DOHH2 (cell line): ENCODE data around the gene KAT6B.
"Not testable (repeated sequence)": the region's sequence is repeated elsewhere in the genome, so short reads cannot be mapped to it uniquely, and the experiment has no call there.

ENCODE experiments used
- H3F3A ChIP-seq: fragments of 200-600 bp; sonication (generic), shearing (Covaris generic); 2 replicates; pipeline ENCODE4 v1.6.0; 2016; ENCODE audit warnings: antibody characterized with exemption, mild to moderate bottlenecking; ENCODE audit not compliant: control insufficient read depth, insufficient read depth
- H3K27ac ChIP-seq: fragments of 200-600 bp; sonication (generic); 2 replicates; pipeline ENCODE4 v1.5.1; 2014; ENCODE audit warnings: low read depth, mild to moderate bottlenecking, low read length, moderate library complexity
- H3K27me3 ChIP-seq: fragments of 200-600 bp; sonication (generic); 2 replicates; pipeline ENCODE4 v1.6.1; 2014; ENCODE audit warnings: mild to moderate bottlenecking, low read length, mixed read lengths; ENCODE audit not compliant: control insufficient read depth
- H3K36me3 ChIP-seq: fragments of 200-600 bp; sonication (generic); 2 replicates; pipeline ENCODE4 v1.6.1; 2014; ENCODE audit warnings: mild to moderate bottlenecking, low read length, moderate library complexity, mixed read lengths; ENCODE audit not compliant: control insufficient read depth
- H3K4me1 ChIP-seq: fragments of 200-600 bp; sonication (generic); 2 replicates; pipeline ENCODE4 v1.6.1; 2014; ENCODE audit warnings: mild to moderate bottlenecking, low read length, mixed read lengths; ENCODE audit not compliant: control insufficient read depth
- H3K4me2 ChIP-seq: fragments of 200-600 bp; sonication (generic); 2 replicates; pipeline ENCODE4 v1.6.0; 2014; ENCODE audit warnings: mild to moderate bottlenecking, low read length, moderate library complexity
- H3K4me3 ChIP-seq: fragments of 200-600 bp; sonication (generic); 2 replicates; pipeline ENCODE4 v1.5.1; 2014; ENCODE audit warnings: mild to moderate bottlenecking, low read length, mixed read lengths
- H3K79me2 ChIP-seq: fragments of 200-600 bp; sonication (generic); 2 replicates; pipeline ENCODE4 v1.6.1; 2014; ENCODE audit warnings: mild to moderate bottlenecking, low read length, mixed read lengths; ENCODE audit not compliant: control insufficient read depth
- H3K9me2 ChIP-seq: fragments of 200-600 bp; sonication (generic); replicated peaks from 2 replicates; pipeline ENCODE4 v1.6.1; 2014; ENCODE audit warnings: mild to moderate bottlenecking, low read length, mixed read lengths; ENCODE audit not compliant: control insufficient read depth
- H3K9me3 ChIP-seq: fragments of 200-600 bp; sonication (generic); 2 replicates; pipeline ENCODE4 v1.6.1; 2014; ENCODE audit warnings: antibody characterized with exemption, low read length, mixed read lengths; ENCODE audit not compliant: control insufficient read depth, insufficient read depth
- H4K20me1 ChIP-seq: fragments of 200-600 bp; sonication (generic); 2 replicates; pipeline ENCODE4 v1.6.0; 2014; ENCODE audit warnings: low read depth, mild to moderate bottlenecking, antibody characterized with exemption, low read length, moderate library complexity; ENCODE audit not compliant: control insufficient read depth, insufficient read depth
- CTCF ChIP-seq: fragments of 200-600 bp; sonication (generic); IDR thresholded peaks from one replicate; pipeline ENCODE4 v1.5.1; 2014; ENCODE audit warnings: antibody characterized with exemption, mild to moderate bottlenecking, low read depth, low read length; ENCODE audit not compliant: poor library complexity, severe bottlenecking
- EZH2phosphoT487 ChIP-seq: fragments of 200-600 bp; sonication (generic); IDR thresholded peaks from 2 replicates; pipeline ENCODE4 v1.6.1; 2017; ENCODE audit warnings: borderline replicate concordance, mild to moderate bottlenecking, antibody characterized with exemption, low read length, moderate library complexity, mixed read lengths

KAT6B gene

DNA sequence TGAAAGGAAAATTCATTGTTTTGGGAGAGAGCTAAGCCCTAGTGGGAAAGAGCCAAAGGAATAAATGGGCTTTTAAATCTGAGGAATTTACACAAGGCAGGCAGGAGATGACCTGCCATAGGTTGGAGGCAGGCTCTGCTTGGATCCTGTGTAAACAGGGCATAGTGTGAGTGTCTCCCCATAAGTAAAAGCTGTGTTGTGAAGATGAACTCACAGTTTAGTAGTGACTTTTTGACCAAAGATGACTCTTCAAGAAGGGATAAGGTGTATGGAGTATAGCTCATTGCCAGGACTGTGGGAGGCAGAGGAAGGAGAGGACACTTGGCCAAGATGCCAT, 63.2 kb downstream of the KAT6B start:
- TF ChIP-seq EZH2phosphoT487 = no peak
- H3K9me2 ChIP-seq = no peaks in the 10 kb centered on the region
- H3K27ac ChIP-seq = no peak overlapping the region
- peaks cover 8% of the 10 kb centered on the region for H3K79me2 ChIP-seq
- H3K4me3 ChIP-seq = no peak overlapping the region
- H3K9me3 ChIP-seq = no peaks in the 10 kb centered on the region
- no peak overlapping the region for H3K4me2 ChIP-seq
- no peaks in the 10 kb centered on the region for H4K20me1 ChIP-seq
- 0 out of 2 replicates have a peak, but pooled peaks cover 4% of the 10 kb centered on the region for H3F3A ChIP-seq
- H3K4me1 ChIP-seq = peaks cover 2% of the 10 kb centered on the region; the same call in 1 of the 2 replicates
- no peaks in the 10 kb centered on the region for H3K36me3 ChIP-seq
- H3K27me3 ChIP-seq = no peaks in the 10 kb centered on the region

GRCh38 chr10:74890460-74890859, 64.1 kb downstream of the KAT6B start:
- Histone ChIP-seq H3K4me1 (peaks cover 2% of the 10 kb centered on the region; the same call in 1 of the 2 replicates), H3K27me3 (no peaks in the 10 kb centered on the region), H4K20me1 (no peaks in the 10 kb centered on the region), H3K9me2 (no peaks in the 10 kb centered on the region), H3K4me3 (no peak overlapping the region), H3K9me3 (no peaks in the 10 kb centered on the region), H3K79me2 (peaks cover 10% of the 10 kb centered on the region), H3K36me3 (no peaks in the 10 kb centered on the region), H3F3A (0 out of 2 replicates have a peak, but pooled peaks cover 4% of the 10 kb centered on the region), H3K27ac (no peak overlapping the region), H3K4me2 (no peak overlapping the region)
- TF ChIP-seq CTCF = no peak
- TF ChIP-seq EZH2phosphoT487 = no peak

DNA sequence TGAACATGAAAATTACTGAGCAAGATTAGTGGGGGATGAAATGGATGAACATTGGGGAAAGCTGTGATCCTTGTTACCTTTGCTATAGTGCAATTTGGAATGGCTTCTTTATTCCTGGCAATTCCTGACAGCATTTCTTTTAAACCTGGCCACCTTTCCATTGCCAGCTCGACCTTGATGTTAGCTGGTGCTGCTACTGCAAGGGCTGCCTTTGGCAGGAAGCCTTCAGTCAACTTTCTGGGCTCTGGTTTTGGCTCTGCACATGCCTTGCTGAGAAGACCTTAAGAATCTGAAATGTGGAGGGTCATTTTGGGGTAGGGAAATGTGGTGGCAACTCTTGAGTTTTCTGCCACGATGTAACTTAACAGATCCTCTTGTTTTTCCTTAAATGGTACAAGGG, 64.7 kb downstream of the KAT6B start:
- H3K9me3 ChIP-seq = no peaks in the 10 kb centered on the region
- TF ChIP-seq CTCF = no peak
- TF ChIP-seq EZH2phosphoT487 = no peak
- H3K4me2 ChIP-seq = no peak overlapping the region
- H3K36me3 ChIP-seq = no peaks in the 10 kb centered on the region
- H3K9me2 ChIP-seq = no peaks in the 10 kb centered on the region
- H3K4me1 ChIP-seq = peaks cover 2% of the 10 kb centered on the region; the same call in 1 of the 2 replicates
- H4K20me1 ChIP-seq = no peaks in the 10 kb centered on the region
- H3F3A ChIP-seq = 0 out of 2 replicates have a peak, but pooled peaks cover 4% of the 10 kb centered on the region
- no peak overlapping the region for H3K4me3 ChIP-seq
- no peak overlapping the region for H3K27ac ChIP-seq
- H3K79me2 ChIP-seq = peaks cover 10% of the 10 kb centered on the region
- no peaks in the 10 kb centered on the region for H3K27me3 ChIP-seq

DNA sequence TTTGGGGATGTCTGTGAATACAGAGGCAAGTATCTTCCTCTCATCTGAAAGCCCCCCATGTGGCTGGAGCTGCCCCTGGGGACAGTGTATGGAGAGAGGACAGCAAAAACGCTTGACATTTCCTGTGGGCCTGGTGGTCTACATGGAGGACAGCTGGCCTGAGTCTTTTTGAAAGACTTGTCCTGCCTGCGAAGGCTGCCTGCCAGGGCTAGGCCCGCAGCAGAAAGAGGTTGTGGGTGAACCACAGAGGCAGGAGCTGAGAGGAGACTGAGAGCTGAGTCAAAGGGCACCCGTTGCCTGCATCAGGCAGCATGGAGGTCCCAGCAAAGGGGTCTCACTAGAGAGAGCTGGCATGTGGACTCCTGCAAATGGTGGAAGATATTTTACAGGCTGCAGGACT, 66.4 kb downstream of the KAT6B start:
- Histone ChIP-seq H4K20me1 (no peaks in the 10 kb centered on the region), H3K9me2 (no peaks in the 10 kb centered on the region), H3K4me1 (peaks cover 10% of the 10 kb centered on the region), H3K36me3 (no peaks in the 10 kb centered on the region), H3K9me3 (no peaks in the 10 kb centered on the region), H3K4me2 (no peak overlapping the region), H3K79me2 (peaks cover 10% of the 10 kb centered on the region), H3K4me3 (no peak overlapping the region), H3K27me3 (no peaks in the 10 kb centered on the region), H3F3A (0 out of 2 replicates have a peak, but pooled peaks cover 4% of the 10 kb centered on the region), H3K27ac (no peak overlapping the region)
- TF ChIP-seq CTCF (no peak), EZH2phosphoT487 (no peak)

DNA sequence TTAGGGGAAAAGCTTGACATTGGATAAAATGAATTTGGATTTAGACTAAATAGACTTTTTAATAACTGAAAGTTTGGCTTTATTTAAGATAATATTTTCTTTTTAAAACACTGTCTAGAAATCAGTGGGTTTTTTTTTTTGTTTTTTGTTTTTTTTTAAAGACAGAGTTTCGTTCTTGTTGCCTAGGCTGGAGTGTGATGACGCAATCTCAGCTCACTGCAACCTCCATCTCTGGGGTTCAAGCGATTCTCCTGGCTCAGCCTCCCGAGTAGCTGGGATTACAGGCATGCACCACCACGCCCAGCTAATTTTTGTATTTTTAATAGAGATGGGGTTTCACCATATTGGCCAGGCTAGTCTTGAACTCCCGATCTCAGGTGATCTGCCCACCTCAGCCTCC, 66.9 kb downstream of the KAT6B start:
- not testable (repeated sequence) for H3K9me2 ChIP-seq, H4K20me1 ChIP-seq, H3F3A ChIP-seq, H3K4me2 ChIP-seq, H3K36me3 ChIP-seq, H3K4me3 ChIP-seq, H3K27ac ChIP-seq, H3K27me3 ChIP-seq, H3K9me3 ChIP-seq
- H3K79me2 ChIP-seq = peaks cover 10% of the 10 kb centered on the region
- peaks cover 14% of the 10 kb centered on the region for H3K4me1 ChIP-seq
